Esophagus (tissue), 2 donors: ENCODE measurements around the gene FGFR2. TPM values are rescaled to one million over a fixed set of nuclear protein-coding genes. Genes with fewer than 3 reads are reported as not detected.

Experiments
- H3K27ac ChIP-seq, 2 donors: one replicate each; pipeline ENCODE4 v1.5.1; 2013; ENCODE audit warnings: low read depth in 2 of 2, mild to moderate bottlenecking in 2 of 2, inconsistent platforms in 1 of 2, low read length in 1 of 2, moderate library complexity in 1 of 2
- H3K27me3 ChIP-seq, 2 donors: one replicate each; pipeline ENCODE4 v1.6.1; 2013; ENCODE audit warnings: low read length in 2 of 2, control low read depth in 1 of 2, mild to moderate bottlenecking in 1 of 2; ENCODE audit not compliant: insufficient read depth in 2 of 2, control insufficient read depth in 1 of 2
- H3K36me3 ChIP-seq, 2 donors: one replicate each; pipeline ENCODE4 v1.6.1; 2013; ENCODE audit warnings: low read length in 1 of 2; ENCODE audit not compliant: control insufficient read depth in 2 of 2, insufficient read depth in 2 of 2
- H3K4me1 ChIP-seq, 2 donors: one replicate each; pipeline ENCODE4 v1.6.1; 2013; ENCODE audit warnings: low read length in 1 of 2; ENCODE audit not compliant: control insufficient read depth in 2 of 2, insufficient read depth in 2 of 2
- H3K4me3 ChIP-seq, 2 donors: one replicate each; pipeline ENCODE4 v1.5.1; 2013; ENCODE audit warnings: low read length in 2 of 2, mild to moderate bottlenecking in 2 of 2, low read depth in 1 of 2, moderate library complexity in 1 of 2
- H3K9me3 ChIP-seq, 2 donors: one replicate each; pipeline ENCODE4 v1.6.1; 2013; ENCODE audit warnings: mild to moderate bottlenecking in 2 of 2, low read depth in 1 of 2, low read length in 1 of 2, moderate library complexity in 1 of 2; ENCODE audit not compliant: control insufficient read depth in 2 of 2, insufficient read depth in 1 of 2
- WGBS, 2 donors: extraction: QIAGEN DNeasy Blood & Tissue Kit; methylation state at CpG; one replicate each; pipeline ENCODE4 v1.1.7; 2013; 5-methylcytosine and 5-hydroxymethylcytosine counted together
- polyA plus RNA-seq, 2 donors: library from polyadenylated mRNA; stranded (reverse); fragments of 200-250 nt; gene quantifications; one replicate each; pipeline ENCODE4 v1.2.3, GENCODE V29; 2013
- donor health status: healthy with polysubstance abuse.
- donor health status: Bipolar disorder and iron deficiency.

Gene FGFR2
- polyA plus RNA-seq, 2 donors: 10.8 to 15.4 TPM

DNA sequence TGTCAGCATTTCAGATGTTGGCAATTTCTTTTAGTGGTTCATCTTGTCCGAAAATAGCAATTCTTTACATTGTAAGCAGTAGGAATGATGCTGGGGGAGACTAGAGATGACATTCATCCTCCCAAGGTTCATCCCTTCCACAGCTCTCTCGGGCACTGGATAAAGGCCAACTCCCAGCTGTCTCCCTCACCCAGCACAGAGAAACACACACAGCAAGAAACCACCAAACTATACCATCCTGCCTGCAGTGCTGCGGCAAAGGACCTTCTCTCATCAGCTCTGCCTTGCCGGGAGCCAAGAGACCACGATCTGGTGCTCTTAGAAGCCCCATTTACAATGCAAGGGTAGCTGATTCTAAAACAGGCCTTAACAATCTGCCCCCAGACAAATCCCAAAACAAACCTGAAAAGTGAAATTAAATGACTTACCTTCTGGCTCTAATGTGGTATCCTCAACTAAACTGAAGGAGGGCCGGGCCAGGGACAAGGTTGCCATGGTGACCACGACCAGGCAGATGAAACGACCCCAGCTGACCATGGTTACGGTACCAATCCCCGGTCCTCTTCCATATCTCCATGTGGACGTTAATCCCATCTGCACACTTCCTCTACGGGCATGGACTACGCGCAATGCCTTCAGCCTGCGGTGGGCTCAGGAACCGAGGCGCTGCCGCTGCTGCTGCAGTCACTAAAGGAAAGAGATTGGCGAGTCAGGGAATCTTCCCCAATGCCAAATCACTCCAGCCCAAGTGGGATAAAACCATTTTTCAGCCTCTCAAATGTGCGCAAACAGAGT lies 4.8 kb downstream of the FGFR2 start:
- H3K9me3 ChIP-seq: no peaks in the 10 kb centered on the region
- H3K27me3 ChIP-seq: no peaks in the 10 kb centered on the region
- 57 to 71% methylated on average over 20 of the region's 20 CpGs for WGBS, 2 donors
- H3K4me3 ChIP-seq: peak overlapping the region; percentile 3 to 13
- H3K27ac ChIP-seq: peak overlapping the region; percentile 18 to 57
- no peaks in the 10 kb centered on the region for H3K36me3 ChIP-seq
- peaks cover 3 to 17% of the 10 kb centered on the region in 2 donors for H3K4me1 ChIP-seq

DNA sequence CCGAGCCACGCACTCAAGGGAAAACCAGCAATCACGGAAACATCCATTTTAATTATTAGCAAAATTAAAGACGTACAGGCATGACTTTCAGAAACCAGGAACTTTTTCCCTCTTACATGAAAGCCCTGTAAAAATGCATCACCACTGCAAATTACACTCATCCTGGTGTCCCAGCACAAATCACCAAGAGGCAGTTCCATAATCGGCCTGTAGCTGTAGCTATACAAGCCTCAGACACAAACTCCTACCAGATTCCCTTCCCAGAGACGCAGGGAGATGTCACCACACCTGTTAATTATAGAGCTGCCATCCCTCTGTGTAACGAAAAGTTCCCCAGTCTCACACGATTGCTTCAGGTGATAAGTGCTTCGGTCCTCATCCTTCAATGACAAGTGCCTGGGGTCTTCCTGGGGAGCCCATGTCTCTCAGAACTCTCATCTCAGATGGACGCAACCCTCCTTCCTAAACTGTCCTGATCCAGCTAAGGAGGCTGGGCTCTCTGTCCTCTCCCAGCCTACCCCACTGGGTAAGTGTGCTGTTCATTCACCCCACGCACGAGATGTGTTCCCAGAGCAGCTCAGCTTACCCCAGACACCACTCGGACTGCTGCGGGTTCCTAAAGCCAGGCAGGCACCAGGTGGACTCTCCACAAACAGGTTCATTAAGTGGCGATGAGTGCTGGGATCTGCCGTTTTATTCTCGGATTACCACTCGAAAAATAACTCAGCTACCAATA lies 5.9 kb downstream of the FGFR2 start:
- Histone ChIP-seq H3K4me3 (no peak overlapping the region), H3K4me1 (peaks cover 3 to 17% of the 10 kb centered on the region in 2 donors)

DNA sequence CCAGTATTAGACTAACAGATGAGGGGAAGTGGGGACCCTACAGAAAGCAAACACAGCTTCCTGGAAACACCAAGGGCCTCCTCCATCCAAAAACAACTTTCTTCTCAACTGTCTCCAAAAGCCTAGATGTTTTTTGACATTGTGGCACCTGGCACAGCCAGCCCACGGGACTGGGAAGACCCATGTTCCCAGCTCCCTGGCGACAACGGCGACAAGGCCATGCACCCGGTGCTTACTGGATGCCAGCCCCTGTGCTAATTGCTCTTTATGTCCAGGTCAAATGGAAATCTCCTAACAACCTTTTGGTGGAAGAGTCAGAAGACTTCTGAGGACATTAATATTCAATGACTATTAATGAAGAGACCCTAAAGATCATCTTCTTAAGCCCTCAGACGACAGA lies 7.1 kb downstream of the FGFR2 start:
- no peaks in the 10 kb centered on the region for H3K36me3 ChIP-seq
- H3K4me1 ChIP-seq: peaks cover 0 to 17% of the 10 kb centered on the region in 2 donors
- no peaks in the 10 kb centered on the region for H3K9me3 ChIP-seq
- no peak overlapping the region for H3K27ac ChIP-seq
- no peaks in the 10 kb centered on the region for H3K27me3 ChIP-seq
- WGBS, 2 donors: 69% methylated on average over 6 of the region's 6 CpGs
- no peak overlapping the region for H3K4me3 ChIP-seq

More for the DNA sequence above, 5.9 kb downstream of the FGFR2 start:
- H3K27me3 ChIP-seq: no peaks in the 10 kb centered on the region
- H3K9me3 ChIP-seq: no peaks in the 10 kb centered on the region
- H3K36me3 ChIP-seq: no peaks in the 10 kb centered on the region
- H3K27ac ChIP-seq: peak overlapping the region; percentile 17 to 52
- 54 to 64% methylated on average over 18 of the region's 18 CpGs for WGBS, 2 donors

DNA sequence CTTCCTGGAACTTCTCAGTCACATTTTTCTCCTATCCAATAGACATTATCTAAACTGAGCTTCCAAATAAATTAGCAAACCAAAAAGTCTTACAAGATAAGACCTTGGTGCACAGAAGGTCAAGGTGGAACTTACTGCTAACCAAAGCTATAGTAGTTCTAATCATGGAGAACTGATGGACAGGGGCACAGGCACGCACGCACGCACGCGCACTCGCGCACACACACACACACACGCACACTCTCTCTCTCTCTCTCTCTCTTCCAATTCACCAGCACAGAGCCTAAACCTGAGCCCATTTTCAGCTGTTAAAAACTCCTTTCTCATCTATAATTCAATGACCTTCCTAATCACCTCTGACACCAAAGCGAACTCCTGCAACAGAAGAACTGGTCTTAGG lies 7.5 kb downstream of the FGFR2 start:
- WGBS, 2 donors: 80 to 85% methylated on average over 9 of the region's 9 CpGs

DNA sequence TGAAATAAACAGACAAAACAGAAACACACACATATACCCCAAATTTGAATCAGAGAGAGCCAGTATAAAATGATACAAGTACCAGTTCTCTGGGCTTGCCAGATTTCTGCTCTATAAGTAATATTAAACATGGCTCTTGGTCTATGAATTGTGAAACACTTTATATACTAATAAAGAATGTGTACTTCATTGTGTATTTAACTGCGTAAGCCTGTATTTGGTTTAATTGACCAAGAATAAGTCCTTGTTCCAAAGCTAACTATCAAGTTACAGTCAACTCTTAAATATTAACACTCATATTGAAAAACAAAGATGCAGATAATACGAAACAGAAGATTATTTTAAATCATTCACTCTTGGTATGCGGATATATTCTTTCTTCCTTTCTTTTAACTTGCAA lies 8.7 kb downstream of the FGFR2 start:
- WGBS, 2 donors: 64% methylated on average over 3 of the region's 3 CpGs
- Histone ChIP-seq H3K4me3 (no peak overlapping the region), H3K27me3 (no peaks in the 10 kb centered on the region), H3K9me3 (no peaks in the 10 kb centered on the region), H3K4me1 (peaks cover 0 to 15% of the 10 kb centered on the region in 2 donors), H3K27ac (no peak overlapping the region), H3K36me3 (no peaks in the 10 kb centered on the region)

More for the DNA sequence above, 7.5 kb downstream of the FGFR2 start:
- Histone ChIP-seq H3K9me3 (no peaks in the 10 kb centered on the region), H3K4me1 (peaks cover 0 to 15% of the 10 kb centered on the region in 2 donors), H3K4me3 (no peak overlapping the region), H3K36me3 (no peaks in the 10 kb centered on the region), H3K27ac (no peak overlapping the region), H3K27me3 (no peaks in the 10 kb centered on the region)

DNA sequence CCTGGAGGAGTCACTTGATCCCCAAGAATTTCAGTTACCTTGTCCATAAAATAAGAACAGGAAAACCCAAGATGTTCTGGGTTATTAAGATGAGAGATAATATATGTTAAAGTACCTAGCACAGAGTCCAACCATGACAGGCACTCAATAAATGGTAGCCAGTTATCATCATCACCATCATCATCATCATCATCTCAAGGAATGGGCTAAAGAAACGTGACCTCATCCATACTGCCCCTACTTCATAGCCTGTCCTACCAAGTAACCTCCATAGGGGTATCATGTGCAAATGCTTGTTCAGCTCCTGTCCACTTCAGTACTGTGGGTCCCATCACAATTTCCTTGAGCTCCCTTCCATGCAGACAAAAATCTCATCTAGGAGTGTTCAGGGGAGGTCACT lies 14.4 kb downstream of the FGFR2 start:
- H3K4me1 ChIP-seq: peaks cover 0 to 8% of the 10 kb centered on the region in 2 donors
- no peak overlapping the region for H3K27ac ChIP-seq
- H3K9me3 ChIP-seq: no peaks in the 10 kb centered on the region
- WGBS, 2 donors: 81 to 90% methylated on average over 1 of the region's 1 CpG
- no peak overlapping the region for H3K4me3 ChIP-seq
- H3K27me3 ChIP-seq: no peaks in the 10 kb centered on the region
- H3K36me3 ChIP-seq: no peaks in the 10 kb centered on the region

DNA sequence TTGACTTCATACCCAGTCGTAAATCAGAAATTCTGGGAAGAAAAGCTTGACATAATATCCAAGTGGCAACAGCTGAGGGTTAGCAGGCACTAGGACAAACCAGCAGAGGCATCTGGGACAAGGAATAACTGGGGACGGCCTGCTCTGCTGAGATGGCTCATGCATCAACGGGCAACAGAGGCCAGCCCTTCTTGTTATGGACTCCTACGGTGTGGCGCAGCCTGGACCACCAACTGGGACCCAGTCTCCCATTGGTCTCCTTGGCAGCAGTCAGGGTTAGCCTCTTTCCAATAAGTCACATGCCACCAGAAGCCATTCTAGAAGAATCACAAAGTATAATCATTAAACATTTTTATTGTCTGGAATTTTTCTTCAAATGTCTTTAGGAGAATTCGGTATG lies 15.0 kb downstream of the FGFR2 start:
- Histone ChIP-seq H3K4me1 (peaks cover 0 to 8% of the 10 kb centered on the region in 2 donors), H3K36me3 (no peaks in the 10 kb centered on the region), H3K9me3 (no peaks in the 10 kb centered on the region), H3K4me3 (no peak overlapping the region), H3K27ac (peak overlapping the region in 1 of 2 donors; percentile 16), H3K27me3 (no peaks in the 10 kb centered on the region)
- WGBS, 2 donors: 84 to 86% methylated on average over 6 of the region's 6 CpGs

DNA sequence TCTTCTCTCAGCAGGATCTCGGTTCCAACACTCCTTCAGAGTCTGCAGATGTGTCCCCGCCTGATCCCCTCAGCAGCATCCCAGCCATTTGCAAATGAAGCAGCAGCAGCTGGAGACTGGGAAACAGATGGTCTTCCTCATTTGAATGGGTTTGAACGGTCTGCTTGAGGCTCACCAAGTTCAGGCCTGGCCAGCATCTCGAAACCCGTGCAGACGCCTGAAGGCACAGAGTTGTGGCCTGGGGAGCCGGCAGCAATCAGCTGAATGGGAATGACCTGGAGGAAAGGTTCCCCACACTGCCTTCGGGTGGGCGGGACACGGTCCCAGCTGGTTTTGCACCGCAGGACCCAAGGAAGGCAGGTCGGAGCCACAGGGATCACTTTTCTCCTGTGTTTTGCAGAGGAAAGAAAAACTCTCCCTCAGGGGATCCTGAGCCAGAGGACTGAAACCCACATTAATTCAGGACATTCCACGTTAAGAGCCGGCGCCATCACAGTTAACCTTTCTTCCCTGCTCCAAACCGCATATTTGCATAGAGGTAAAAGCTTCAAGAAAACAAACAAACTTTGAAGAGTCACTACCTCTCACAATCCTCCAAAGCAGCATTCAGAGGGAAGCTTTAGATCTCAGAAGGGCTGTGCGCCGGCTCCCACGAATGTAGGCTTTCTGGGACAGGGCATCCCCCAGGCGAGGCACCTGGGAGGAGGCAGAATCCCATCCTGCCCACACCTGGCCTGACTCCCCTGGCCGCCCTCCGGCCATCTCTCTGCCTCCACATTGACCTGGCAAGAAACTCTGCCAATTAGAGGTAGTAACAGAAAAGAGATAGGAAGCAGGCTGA lies 17.7 kb downstream of the FGFR2 start:
- Histone ChIP-seq H3K36me3 (no peaks in the 10 kb centered on the region), H3K4me1 (peaks cover 0 to 8% of the 10 kb centered on the region in 2 donors), H3K27me3 (no peaks in the 10 kb centered on the region), H3K9me3 (no peaks in the 10 kb centered on the region), H3K4me3 (no peak overlapping the region), H3K27ac (peak overlapping the region in 1 of 2 donors; percentile 50)
- WGBS, 2 donors: 42 to 47% methylated on average over 22 of the region's 22 CpGs

DNA sequence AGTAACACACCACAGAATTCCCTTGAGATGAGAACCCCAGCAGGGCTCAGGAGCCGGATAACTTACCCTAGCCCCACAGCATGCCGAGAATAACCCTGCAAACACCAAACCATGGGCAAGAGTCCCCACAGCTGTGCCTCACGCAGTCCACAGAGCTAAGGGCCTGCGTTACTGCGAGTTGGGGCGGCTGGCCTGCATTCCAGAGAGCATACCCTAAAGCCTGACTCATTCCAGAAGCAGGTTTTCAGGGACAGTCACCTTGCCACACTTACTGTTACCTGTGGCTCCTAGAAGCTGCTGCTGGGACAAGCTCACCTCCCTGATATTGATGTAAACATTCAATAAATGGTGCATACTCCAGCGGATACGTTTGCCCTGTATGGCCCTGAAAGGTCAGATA lies 18.6 kb downstream of the FGFR2 start:
- Histone ChIP-seq H3K9me3 (no peaks in the 10 kb centered on the region), H3K4me3 (no peak overlapping the region), H3K36me3 (no peaks in the 10 kb centered on the region), H3K27me3 (no peaks in the 10 kb centered on the region), H3K27ac (peak overlapping the region in 1 of 2 donors; percentile 37), H3K4me1 (peaks cover 0 to 8% of the 10 kb centered on the region in 2 donors)
- 43 to 51% methylated on average over 8 of the region's 8 CpGs for WGBS, 2 donors
